ENCODE measurements around the gene MDM4.

Gene MDM4

GRCh38 chr1:204493145-204493983 lies 22.8 kb upstream of the MDM4 start:
- DNase-seq (ENCODE audit: low read depth): peak; percentile 18

GRCh38 chr1:204493984-204494280 lies 22.3 kb upstream of the MDM4 start:
- DNase-seq (ENCODE audit: low read depth): no peak

GRCh38 chr1:204494281-204495077 lies 21.7 kb upstream of the MDM4 start, which contains the start of gene PIK3C2B:
Gene PIK3C2B, minus strand, starts transcription at chr1:204494805. Its CDS starts 25,003 bp downstream, at chr1:204469802.
- peak; percentile 44 for DNase-seq (ENCODE audit: low read depth)

- DNase-seq (ENCODE audit: low read depth): no peak
These were observed 21.0 kb upstream of the MDM4 start for GRCh38 chr1:204495078-204495753.

- no peak for DNase-seq (ENCODE audit: low read depth)
These were observed 20.4 kb upstream of the MDM4 start for GRCh38 chr1:204495777-204496176.

- DNase-seq (ENCODE audit: low read depth): no peak
These were observed 17.2 kb upstream of the MDM4 start for GRCh38 chr1:204498981-204499380.

GRCh38 chr1:204499511-204500468 lies 16.4 kb upstream of the MDM4 start:
- no peak for DNase-seq (ENCODE audit: low read depth)

DNA sequence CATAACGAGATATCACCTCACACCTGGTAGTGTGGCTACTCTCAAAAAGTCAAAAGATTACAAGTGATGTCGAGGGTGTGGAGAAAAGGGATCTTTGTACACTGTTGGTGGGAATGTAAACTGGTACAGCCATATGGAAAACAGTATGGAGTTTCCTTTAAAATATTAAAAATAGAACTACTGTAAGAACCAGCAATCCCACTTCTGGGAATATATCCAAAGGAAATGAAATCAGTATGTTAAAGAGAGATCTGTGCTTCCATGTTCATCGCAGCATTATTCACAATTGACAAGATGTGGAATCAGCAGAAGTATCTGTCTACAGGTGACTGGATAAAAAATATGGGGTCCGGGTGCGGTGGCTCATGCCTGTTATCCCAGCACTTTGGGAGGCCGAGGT lies 14.0 kb upstream of the MDM4 start:
- no peak for DNase-seq (ENCODE audit: low read depth)

DNA sequence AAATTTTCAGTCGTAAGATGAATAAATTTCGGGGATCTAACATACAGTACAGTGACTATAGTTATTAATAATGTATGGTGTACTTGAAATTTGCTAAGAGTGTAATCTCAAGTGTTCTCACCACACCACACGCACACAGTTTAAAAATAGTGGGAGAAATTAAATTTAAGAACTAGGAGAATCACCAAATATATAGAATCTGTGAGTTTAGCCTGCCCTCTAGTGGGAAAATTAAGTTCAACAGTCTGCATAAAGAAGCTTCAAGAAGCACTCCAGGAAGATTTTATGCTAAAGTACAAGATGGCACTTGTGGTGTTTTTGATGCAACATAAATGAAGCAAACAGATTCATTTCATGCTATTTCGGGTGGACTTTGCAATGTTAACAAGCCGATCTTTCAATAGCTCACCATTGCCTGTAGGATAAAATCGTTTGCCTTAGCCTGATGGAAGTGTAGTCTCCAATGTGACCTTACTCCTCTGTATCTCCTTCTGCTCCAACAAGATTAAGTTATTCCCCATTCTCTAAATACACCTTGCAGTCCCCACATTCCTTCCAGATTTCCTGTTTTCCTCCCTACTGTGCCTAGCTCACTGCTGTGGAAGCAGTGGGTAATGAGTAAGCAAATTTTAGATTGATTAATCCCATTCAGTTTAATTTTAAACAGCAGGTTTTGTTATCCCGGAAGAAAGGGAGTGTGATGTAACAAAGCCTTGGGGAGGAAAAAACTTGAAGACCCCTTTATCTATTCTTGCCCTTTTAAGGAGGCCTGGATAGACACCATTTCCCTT lies 12.9 kb upstream of the MDM4 start:
- no peak for DNase-seq (ENCODE audit: low read depth)

DNA sequence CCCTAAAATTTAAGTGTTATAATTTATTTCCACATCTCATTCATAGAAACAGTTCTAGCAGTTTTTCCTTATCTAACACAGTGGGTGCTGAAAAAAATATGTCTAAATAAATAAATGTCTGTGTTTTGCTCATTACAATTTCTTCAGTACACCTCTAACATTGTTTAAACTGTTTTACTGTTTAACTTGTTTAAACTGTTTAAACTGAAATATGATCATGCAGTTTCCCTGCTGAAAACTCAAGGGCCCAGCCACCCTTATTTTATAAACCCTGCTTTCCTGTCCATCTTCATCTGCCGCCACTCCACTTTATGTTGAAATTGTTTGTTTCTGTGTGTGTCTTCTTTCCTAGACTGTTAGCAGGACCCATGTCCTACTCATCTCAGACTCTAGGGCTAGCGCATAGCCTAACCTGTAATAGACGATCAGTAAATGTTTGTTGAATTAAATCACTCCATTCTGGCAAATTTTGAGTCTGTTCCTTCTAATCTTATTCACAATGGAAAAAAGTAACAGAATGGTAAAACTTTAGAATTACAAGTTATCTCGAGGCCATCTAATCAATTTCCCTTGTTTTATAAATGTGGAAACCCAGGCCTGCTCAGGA lies 12.2 kb upstream of the MDM4 start:
- DNase-seq (ENCODE audit: low read depth): no peak

GRCh38 chr1:204505674-204506200 lies 10.5 kb upstream of the MDM4 start:
- DNase-seq (ENCODE audit: low read depth): no peak

- peak; percentile 85 for DNase-seq (ENCODE audit: low read depth)
These were observed 9.8 kb upstream of the MDM4 start for GRCh38 chr1:204506201-204506968.

DNA sequence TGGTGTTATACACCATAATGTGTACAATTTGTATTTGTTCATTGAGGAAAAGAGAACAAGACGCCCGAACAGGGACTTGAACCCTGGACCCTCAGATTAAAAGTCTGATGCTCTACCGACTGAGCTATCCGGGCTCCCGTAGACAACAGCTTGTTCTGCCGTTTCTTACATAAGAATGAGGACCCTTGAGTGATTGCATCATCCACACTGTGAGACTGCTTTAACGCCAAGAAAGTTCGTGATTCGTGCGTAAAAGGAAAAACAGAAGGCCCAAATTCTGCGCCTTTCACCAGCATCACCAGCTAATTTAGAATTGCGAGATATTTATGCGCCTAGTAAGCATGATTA lies 9.3 kb upstream of the MDM4 start:
- DNase-seq (ENCODE audit: low read depth): peak; percentile 77

- DNase-seq (ENCODE audit: low read depth): no peak
These were observed 8.7 kb upstream of the MDM4 start for GRCh38 chr1:204507317-204508105.

DNA sequence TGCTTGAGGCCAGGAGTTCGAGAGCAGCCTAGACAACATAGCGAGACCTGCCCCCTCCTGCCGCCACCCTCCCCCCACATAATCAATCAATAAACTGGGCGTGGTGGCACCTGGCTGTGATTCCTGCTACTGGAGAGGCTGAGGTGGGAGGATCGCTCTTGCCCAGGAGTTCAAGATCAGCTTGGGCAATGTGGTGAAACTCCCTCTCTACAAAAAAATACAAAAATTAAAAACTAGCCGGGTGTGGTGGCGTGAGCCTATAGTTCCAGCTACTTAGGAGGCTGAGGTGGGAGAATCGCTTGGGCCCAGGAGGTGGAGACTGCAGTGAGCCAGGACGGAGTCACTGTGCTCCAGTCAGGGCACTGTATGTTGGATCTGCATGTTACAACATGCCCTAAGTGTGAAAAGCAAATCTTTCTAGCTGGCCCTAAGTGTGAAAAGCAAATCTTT lies 7.0 kb upstream of the MDM4 start:
- no peak for DNase-seq (ENCODE audit: low read depth)

- no peak for DNase-seq (ENCODE audit: low read depth)
These were observed 4.8 kb upstream of the MDM4 start for GRCh38 chr1:204511366-204511765.

- DNase-seq (ENCODE audit: low read depth): no peak
These were observed 3.0 kb upstream of the MDM4 start for GRCh38 chr1:204513117-204513716.

- DNase-seq (ENCODE audit: low read depth): no peak
These were observed 1.4 kb upstream of the MDM4 start for GRCh38 chr1:204514828-204515227.
